Common myeloid progenitor, CD34-positive (primary cell): ENCODE data around the gene LMF1.

Experiments used
- CTCF ChIA-PET: fragments of 350-600 bp; sonication (Branson Sonifier 250); formaldehyde crosslinking; loops from one replicate; lab custom pipeline; 2021; ENCODE audit warnings: antibody characterized with exemption; lab: Charles Lee
- POLR2A ChIA-PET: fragments of 350-600 bp; sonication (Branson Sonifier 250); formaldehyde crosslinking; loops from one replicate; lab custom pipeline; 2021; ENCODE audit warnings: antibody characterized with exemption; lab: Charles Lee
- DNase-seq, 3 donors: peaks; one replicate each; pipeline versions ENCODE4 v3.0.0 to v3.0.0-alpha.2; 2013
- H3K27ac ChIP-seq, 2 experiments: 1 replicate in 1 of 2; 2 replicates in 1 of 2; pipeline ENCODE4 v1.7.0; 2013; ENCODE audit warnings: inconsistent platforms in 2 of 2, low read length in 2 of 2, mild to moderate bottlenecking in 2 of 2, low read depth in 1 of 2, moderate library complexity in 1 of 2; ENCODE audit not compliant: severe bottlenecking in 2 of 2, insufficient read depth in 1 of 2, poor library complexity in 1 of 2
- H3K27me3 ChIP-seq, 5 experiments: replicated peaks in 2 of 5; 1 replicate in 3 of 5; 2 replicates in 2 of 5; pipeline versions ENCODE4 v1.6.1 to v1.7.0; 2013; ENCODE audit warnings: low read length in 4 of 5, mild to moderate bottlenecking in 2 of 5, moderate library complexity in 2 of 5, inconsistent platforms in 1 of 5; ENCODE audit not compliant: insufficient read depth in 5 of 5, control insufficient read depth in 4 of 5
- H3K36me3 ChIP-seq, 4 experiments: 1 replicate in 2 of 4; 2 replicates in 2 of 4; pipeline versions ENCODE4 v1.6.1 to v1.7.0; 2013; ENCODE audit warnings: low read length in 3 of 4, control low read depth in 1 of 4, mild to moderate bottlenecking in 1 of 4; ENCODE audit not compliant: control insufficient read depth in 4 of 4, insufficient read depth in 4 of 4
- H3K4me1 ChIP-seq, 4 experiments: 1 replicate in 3 of 4; 2 replicates in 1 of 4; pipeline versions ENCODE4 v1.6.1 to v1.7.1; 2013; ENCODE audit warnings: low read length in 3 of 4, mild to moderate bottlenecking in 3 of 4, control low read depth in 1 of 4, inconsistent platforms in 1 of 4, moderate library complexity in 1 of 4; ENCODE audit not compliant: control insufficient read depth in 4 of 4, insufficient read depth in 4 of 4; ENCODE audit errors: control extremely low read depth in 1 of 4
- H3K4me3 ChIP-seq, 7 experiments: 1 replicate in 4 of 7; 2 replicates in 3 of 7; pipeline versions ENCODE4 v1.5.1 to v1.7.0; 2013; ENCODE audit warnings: mild to moderate bottlenecking in 7 of 7, low read length in 6 of 7, moderate library complexity in 6 of 7, inconsistent platforms in 2 of 7, low read depth in 2 of 7, control low read depth in 1 of 7; ENCODE audit not compliant: insufficient read depth in 4 of 7, control insufficient read depth in 1 of 7; ENCODE audit errors: extremely low read depth in 1 of 7
- H3K9me3 ChIP-seq, 5 experiments: 1 replicate in 4 of 5; 2 replicates in 1 of 5; pipeline versions ENCODE4 v1.6.1 to v1.7.1; 2013; ENCODE audit warnings: low read length in 4 of 5, mild to moderate bottlenecking in 2 of 5, inconsistent platforms in 1 of 5, low read depth in 1 of 5, moderate library complexity in 1 of 5; ENCODE audit not compliant: control insufficient read depth in 4 of 5, insufficient read depth in 2 of 5; ENCODE audit errors: control extremely low read depth in 1 of 5
- WGBS: methylation state at CpG from one replicate; pipeline ENCODE4 v1.1.5; 2013; ENCODE audit not compliant: insufficient coverage; 5-methylcytosine and 5-hydroxymethylcytosine counted together

The LMF1 gene

GRCh38 chr16:937723-938122, 33.1 kb downstream of the LMF1 start:
- H3K4me1 ChIP-seq: no peaks in the 10 kb centered on the region
- peaks cover 0 to 44% (median 9%) of the 10 kb centered on the region in 4 experiments for H3K36me3 ChIP-seq
- no peak for DNase-seq
- no peaks in the 10 kb centered on the region for H3K27me3 ChIP-seq
- no peak overlapping the region for H3K27ac ChIP-seq
- WGBS: 95% methylated on average over 5 of the region's 6 CpGs
- H3K4me3 ChIP-seq: no peak overlapping the region
- CTCF ChIA-PET: interaction anchor here (0.7 kb wide), 1 partner anchor 439 kb away, joined by 3 read pairs; no protein-coding TSS in a partner anchor
- POLR2A ChIA-PET: no interaction called here
- peaks cover 4 to 36% (median 16%) of the 10 kb centered on the region in 5 experiments for H3K9me3 ChIP-seq

- no peak overlapping the region for H3K4me3 ChIP-seq
- ChIA-PET POLR2A (no interaction called here), CTCF (no interaction called here)
- DNase-seq: no peak
- no peak overlapping the region for H3K27ac ChIP-seq
- H3K36me3 ChIP-seq: peaks cover 0 to 44% (median 9%) of the 10 kb centered on the region in 4 experiments
- peaks cover 4 to 32% (median 13%) of the 10 kb centered on the region in 5 experiments for H3K9me3 ChIP-seq
- H3K4me1 ChIP-seq: no peaks in the 10 kb centered on the region
- WGBS: 98% methylated on average over 6 of the region's 8 CpGs
- no peaks in the 10 kb centered on the region for H3K27me3 ChIP-seq
Measured at GRCh38 chr16:937311-937710, 33.5 kb downstream of the LMF1 start.

DNA sequence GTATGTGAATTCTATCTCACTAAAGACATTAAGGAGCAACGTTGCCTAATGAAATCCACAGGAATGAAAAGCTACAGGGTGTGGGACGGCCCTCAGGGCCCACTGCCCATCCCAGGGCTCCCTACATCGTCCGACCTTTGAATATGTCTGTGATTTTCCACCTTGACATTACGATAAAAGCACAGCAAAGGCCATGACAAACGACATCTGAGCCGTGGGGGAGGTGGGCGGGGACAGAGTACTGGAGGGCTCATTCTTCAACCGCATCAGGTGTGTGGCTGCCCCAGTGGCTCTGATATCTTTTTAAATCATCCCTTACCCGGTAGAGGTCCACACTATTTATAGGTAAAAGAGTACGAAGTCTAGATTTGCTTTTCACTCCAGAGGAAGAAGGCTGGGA, 35.1 kb downstream of the LMF1 start:
- Histone ChIP-seq H3K36me3 (peaks cover 0 to 45% (median 7%) of the 10 kb centered on the region in 4 experiments), H3K4me3 (no peak overlapping the region), H3K9me3 (peaks cover 0 to 16% (median 7%) of the 10 kb centered on the region in 5 experiments), H3K27me3 (no peaks in the 10 kb centered on the region), H3K4me1 (no peaks in the 10 kb centered on the region), H3K27ac (no peak overlapping the region)
- ChIA-PET POLR2A (no interaction called here), CTCF (no interaction called here)
- 95% methylated on average over 9 of the region's 11 CpGs for WGBS
- no peak for DNase-seq

DNA sequence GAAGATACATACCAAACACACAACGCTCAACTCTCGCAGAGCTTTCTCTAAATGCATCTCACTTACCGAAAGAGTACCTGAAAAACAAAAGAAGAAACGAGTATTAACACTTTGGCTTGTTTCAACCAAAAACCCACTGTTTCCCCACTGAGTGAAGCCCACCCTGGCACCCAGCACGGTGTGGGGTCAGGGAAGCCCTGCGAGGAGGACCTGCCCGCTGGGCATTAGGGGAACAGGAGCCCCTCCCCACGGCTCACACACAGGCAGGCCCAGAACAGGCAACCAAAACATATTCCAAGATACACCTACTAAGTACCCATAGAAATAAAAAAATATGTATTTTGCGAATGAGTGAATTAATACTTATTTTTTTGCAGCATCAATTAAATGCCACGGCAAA, 36.6 kb downstream of the LMF1 start:
- peaks cover 3 to 43% (median 7%) of the 10 kb centered on the region in 4 experiments for H3K36me3 ChIP-seq
- DNase-seq: no peak
- WGBS: 100% methylated on average over 4 of the region's 10 CpGs
- ChIA-PET POLR2A (no interaction called here), CTCF (no interaction called here)
- no peak overlapping the region for H3K27ac ChIP-seq
- no peaks in the 10 kb centered on the region for H3K27me3 ChIP-seq
- H3K9me3 ChIP-seq: peaks cover 0 to 1% (median 0%) of the 10 kb centered on the region in 5 experiments
- no peaks in the 10 kb centered on the region for H3K4me1 ChIP-seq
- no peak overlapping the region for H3K4me3 ChIP-seq

DNA sequence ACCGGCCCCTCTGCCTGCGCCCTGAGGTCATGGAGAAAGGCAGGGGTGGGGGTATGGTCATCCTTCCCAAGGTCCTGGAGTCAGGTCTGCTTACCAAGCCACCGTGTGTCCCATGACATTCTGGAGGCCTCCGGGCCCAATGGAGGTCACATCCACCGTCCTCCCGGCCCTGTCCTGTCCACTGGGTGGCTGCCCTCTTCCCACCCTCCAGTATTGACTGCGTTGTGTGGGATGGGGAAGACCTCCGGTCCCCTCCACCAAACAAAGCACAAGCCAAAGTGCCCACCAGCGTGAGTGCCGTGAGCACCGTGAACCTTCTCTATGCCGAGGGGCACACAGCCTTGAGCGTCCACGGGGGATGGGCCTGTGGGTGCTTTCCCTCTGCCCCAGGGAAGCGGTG, 37.2 kb downstream of the LMF1 start:
- no peaks in the 10 kb centered on the region for H3K27me3 ChIP-seq

GRCh38 chr16:932831-933330, 37.9 kb downstream of the LMF1 start:
- CTCF ChIA-PET: no interaction called here
- POLR2A ChIA-PET: no interaction called here
- H3K27ac ChIP-seq: no peak overlapping the region
- no peaks in the 10 kb centered on the region for H3K4me1 ChIP-seq
- H3K36me3 ChIP-seq: peaks cover 3 to 38% (median 7%) of the 10 kb centered on the region in 4 experiments
- no peaks in the 10 kb centered on the region for H3K27me3 ChIP-seq
- peaks cover 0 to 3% (median 0%) of the 10 kb centered on the region in 5 experiments for H3K9me3 ChIP-seq
- no peak overlapping the region for H3K4me3 ChIP-seq
- 99% methylated on average over 20 of the region's 21 CpGs for WGBS
- no peak for DNase-seq

More for the DNA sequence above, 37.2 kb downstream of the LMF1 start:
- CTCF ChIA-PET: no interaction called here
- Histone ChIP-seq H3K4me3 (no peak overlapping the region), H3K36me3 (peaks cover 3 to 38% (median 7%) of the 10 kb centered on the region in 4 experiments), H3K4me1 (no peaks in the 10 kb centered on the region), H3K9me3 (no peaks in the 10 kb centered on the region), H3K27ac (no peak overlapping the region)
- 99% methylated on average over 15 of the region's 15 CpGs for WGBS
- no peak for DNase-seq
- POLR2A ChIA-PET: no interaction called here

GRCh38 chr16:931626-932500, 38.9 kb downstream of the LMF1 start:
- CTCF ChIA-PET: no interaction called here
- POLR2A ChIA-PET: no interaction called here
- DNase-seq: no peak
- WGBS: 96% methylated on average over 34 of the region's 44 CpGs
- Histone ChIP-seq H3K36me3 (peaks cover 3 to 43% (median 7%) of the 10 kb centered on the region in 4 experiments), H3K27ac (no peak overlapping the region), H3K9me3 (peaks cover 0 to 14% (median 7%) of the 10 kb centered on the region in 5 experiments), H3K4me1 (no peaks in the 10 kb centered on the region), H3K4me3 (no peak overlapping the region), H3K27me3 (no peaks in the 10 kb centered on the region)
